Lower leg skin (tissue), 3 donors: ENCODE data around the gene PIGV.

Experiments used
- POLR2A ChIP-seq, 2 donors: fragments of 450-650 bp; IDR thresholded peaks; one replicate each; pipeline ENCODE4 v1.6.1; 2016 to 2017; ENCODE audit warnings: antibody characterized with exemption in 2 of 2, mild to moderate bottlenecking in 1 of 2, moderate library complexity in 1 of 2
- TF ChIP-seq, protein P1 (sequence below), 3 donors: fragments of 450-650 bp; IDR thresholded peaks; one replicate each; pipeline ENCODE4 v1.5.1; 2016; ENCODE audit warnings: antibody characterized with exemption in 3 of 3, mild to moderate bottlenecking in 3 of 3, moderate library complexity in 2 of 3

- TF ChIP-seq, protein P1, sequence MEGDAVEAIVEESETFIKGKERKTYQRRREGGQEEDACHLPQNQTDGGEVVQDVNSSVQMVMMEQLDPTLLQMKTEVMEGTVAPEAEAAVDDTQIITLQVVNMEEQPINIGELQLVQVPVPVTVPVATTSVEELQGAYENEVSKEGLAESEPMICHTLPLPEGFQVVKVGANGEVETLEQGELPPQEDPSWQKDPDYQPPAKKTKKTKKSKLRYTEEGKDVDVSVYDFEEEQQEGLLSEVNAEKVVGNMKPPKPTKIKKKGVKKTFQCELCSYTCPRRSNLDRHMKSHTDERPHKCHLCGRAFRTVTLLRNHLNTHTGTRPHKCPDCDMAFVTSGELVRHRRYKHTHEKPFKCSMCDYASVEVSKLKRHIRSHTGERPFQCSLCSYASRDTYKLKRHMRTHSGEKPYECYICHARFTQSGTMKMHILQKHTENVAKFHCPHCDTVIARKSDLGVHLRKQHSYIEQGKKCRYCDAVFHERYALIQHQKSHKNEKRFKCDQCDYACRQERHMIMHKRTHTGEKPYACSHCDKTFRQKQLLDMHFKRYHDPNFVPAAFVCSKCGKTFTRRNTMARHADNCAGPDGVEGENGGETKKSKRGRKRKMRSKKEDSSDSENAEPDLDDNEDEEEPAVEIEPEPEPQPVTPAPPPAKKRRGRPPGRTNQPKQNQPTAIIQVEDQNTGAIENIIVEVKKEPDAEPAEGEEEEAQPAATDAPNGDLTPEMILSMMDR (IDR thresholded peaks at IDR 0.05) = no peak
- no peak for TF ChIP-seq POLR2A (IDR thresholded peaks at IDR 0.05)
Observed at GRCh38 chr1:26822737-26823395, 35.1 kb downstream of the PIGV start.
